Measurements from ENCODE around the gene GOLGA8B. TPM values are rescaled to one million over a fixed set of nuclear protein-coding genes. Genes with fewer than 3 reads are reported as not detected.
"Not testable (repeated sequence)": the region's sequence is repeated elsewhere in the genome, so short reads cannot be mapped to it uniquely, and the experiment has no call there.

The GOLGA8B gene
- total and polyA plus RNA-seq, 4 donors = 8.4 to 71.0 (median 22.9) TPM

DNA sequence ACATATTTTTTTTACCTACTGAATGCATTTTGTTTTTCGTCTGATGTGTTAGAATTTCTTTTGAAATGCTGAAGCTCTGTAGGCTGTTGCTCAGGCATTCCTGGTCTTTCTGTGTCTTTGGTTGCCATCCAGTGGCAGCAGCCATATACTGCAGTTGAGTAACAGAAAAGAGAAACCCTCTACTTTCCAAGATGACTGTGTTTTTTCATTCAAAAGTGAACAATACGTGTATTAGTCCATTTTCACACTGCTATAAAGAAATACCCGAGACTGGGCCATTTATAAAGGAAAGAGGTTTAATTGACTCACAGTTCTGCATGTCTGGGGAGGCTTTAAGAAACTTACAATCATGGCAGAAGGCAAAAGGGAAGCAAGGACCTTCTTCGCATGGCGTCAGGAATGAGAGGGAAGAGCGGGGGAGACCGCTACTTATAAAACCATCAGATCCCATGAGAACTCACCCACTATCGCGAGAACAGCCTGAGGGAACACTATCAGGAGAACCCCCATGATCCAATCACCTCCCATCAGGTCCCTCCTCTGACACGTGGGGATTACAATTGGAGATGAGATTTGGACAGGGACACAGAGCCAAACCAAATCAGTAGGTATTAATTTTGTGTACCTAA lies 4.7 kb upstream of the GOLGA8B start:
- peaks cover 0 to 13% (median 6%) of the 10 kb centered on the region in 4 donors for H3K4me1 ChIP-seq (ENCODE audit: control insufficient read depth in 4 of 4, insufficient read depth in 4 of 4, low read length in 3 of 4)
- no peaks in the 10 kb centered on the region for H3K27me3 ChIP-seq (ENCODE audit: control insufficient read depth in 4 of 4, insufficient read depth in 4 of 4, low read length in 3 of 4)
- WGBS = 15% methylated on average over 10 of the region's 10 CpGs
- H3K4me3 ChIP-seq (ENCODE audit: low read depth in 1 of 3, low read length in 3 of 3) = peak overlapping the region in 1 of 3 donors; percentile 32
- peak; percentile 42 for DNase-seq (ENCODE audit: low spot score)
- H3K9ac ChIP-seq (ENCODE audit: low read depth in 1 of 2, low read length in 2 of 2) = no peak overlapping the region
- no peaks in the 10 kb centered on the region for H3K9me3 ChIP-seq (ENCODE audit: control insufficient read depth in 4 of 4, low read length in 3 of 4)
- no peaks in the 10 kb centered on the region for H3K36me3 ChIP-seq (ENCODE audit: control insufficient read depth in 4 of 4, insufficient read depth in 3 of 4, low read depth in 1 of 4, low read length in 3 of 4)
- H3K27ac ChIP-seq (ENCODE audit: low read depth in 1 of 2, low read length in 2 of 2) = no peak overlapping the region
- TF ChIP-seq TAF1 (conservative IDR thresholded peaks at IDR 0.05) (peak; percentile 97), RXRA (IDR thresholded peaks at IDR 0.05) (no peak), HNF4A (conservative IDR thresholded peaks at IDR 0.05) (no peak), RAD21 (IDR thresholded peaks at IDR 0.05) (peak; percentile 94 to 95), EGR1 (IDR thresholded peaks at IDR 0.05; ENCODE audit: low read depth in 2 of 2) (no peak), HNF4G (IDR thresholded peaks at IDR 0.05) (no peak), YY1 (IDR thresholded peaks at IDR 0.05) (peak; percentile 68)
- TF ChIP-seq, protein P1, sequence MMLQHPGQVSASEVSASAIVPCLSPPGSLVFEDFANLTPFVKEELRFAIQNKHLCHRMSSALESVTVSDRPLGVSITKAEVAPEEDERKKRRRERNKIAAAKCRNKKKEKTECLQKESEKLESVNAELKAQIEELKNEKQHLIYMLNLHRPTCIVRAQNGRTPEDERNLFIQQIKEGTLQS (IDR thresholded peaks at IDR 0.05) = no peak
- TF ChIP-seq, protein P2, sequence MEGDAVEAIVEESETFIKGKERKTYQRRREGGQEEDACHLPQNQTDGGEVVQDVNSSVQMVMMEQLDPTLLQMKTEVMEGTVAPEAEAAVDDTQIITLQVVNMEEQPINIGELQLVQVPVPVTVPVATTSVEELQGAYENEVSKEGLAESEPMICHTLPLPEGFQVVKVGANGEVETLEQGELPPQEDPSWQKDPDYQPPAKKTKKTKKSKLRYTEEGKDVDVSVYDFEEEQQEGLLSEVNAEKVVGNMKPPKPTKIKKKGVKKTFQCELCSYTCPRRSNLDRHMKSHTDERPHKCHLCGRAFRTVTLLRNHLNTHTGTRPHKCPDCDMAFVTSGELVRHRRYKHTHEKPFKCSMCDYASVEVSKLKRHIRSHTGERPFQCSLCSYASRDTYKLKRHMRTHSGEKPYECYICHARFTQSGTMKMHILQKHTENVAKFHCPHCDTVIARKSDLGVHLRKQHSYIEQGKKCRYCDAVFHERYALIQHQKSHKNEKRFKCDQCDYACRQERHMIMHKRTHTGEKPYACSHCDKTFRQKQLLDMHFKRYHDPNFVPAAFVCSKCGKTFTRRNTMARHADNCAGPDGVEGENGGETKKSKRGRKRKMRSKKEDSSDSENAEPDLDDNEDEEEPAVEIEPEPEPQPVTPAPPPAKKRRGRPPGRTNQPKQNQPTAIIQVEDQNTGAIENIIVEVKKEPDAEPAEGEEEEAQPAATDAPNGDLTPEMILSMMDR (IDR thresholded peaks at IDR 0.05; ENCODE audit: low read depth, low read length, missing input control) = peak; percentile 88
- TF ChIP-seq, protein P3, sequence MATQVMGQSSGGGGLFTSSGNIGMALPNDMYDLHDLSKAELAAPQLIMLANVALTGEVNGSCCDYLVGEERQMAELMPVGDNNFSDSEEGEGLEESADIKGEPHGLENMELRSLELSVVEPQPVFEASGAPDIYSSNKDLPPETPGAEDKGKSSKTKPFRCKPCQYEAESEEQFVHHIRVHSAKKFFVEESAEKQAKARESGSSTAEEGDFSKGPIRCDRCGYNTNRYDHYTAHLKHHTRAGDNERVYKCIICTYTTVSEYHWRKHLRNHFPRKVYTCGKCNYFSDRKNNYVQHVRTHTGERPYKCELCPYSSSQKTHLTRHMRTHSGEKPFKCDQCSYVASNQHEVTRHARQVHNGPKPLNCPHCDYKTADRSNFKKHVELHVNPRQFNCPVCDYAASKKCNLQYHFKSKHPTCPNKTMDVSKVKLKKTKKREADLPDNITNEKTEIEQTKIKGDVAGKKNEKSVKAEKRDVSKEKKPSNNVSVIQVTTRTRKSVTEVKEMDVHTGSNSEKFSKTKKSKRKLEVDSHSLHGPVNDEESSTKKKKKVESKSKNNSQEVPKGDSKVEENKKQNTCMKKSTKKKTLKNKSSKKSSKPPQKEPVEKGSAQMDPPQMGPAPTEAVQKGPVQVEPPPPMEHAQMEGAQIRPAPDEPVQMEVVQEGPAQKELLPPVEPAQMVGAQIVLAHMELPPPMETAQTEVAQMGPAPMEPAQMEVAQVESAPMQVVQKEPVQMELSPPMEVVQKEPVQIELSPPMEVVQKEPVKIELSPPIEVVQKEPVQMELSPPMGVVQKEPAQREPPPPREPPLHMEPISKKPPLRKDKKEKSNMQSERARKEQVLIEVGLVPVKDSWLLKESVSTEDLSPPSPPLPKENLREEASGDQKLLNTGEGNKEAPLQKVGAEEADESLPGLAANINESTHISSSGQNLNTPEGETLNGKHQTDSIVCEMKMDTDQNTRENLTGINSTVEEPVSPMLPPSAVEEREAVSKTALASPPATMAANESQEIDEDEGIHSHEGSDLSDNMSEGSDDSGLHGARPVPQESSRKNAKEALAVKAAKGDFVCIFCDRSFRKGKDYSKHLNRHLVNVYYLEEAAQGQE (IDR thresholded peaks at IDR 0.05) = peak; percentile 47
- TF ChIP-seq, protein P4, sequence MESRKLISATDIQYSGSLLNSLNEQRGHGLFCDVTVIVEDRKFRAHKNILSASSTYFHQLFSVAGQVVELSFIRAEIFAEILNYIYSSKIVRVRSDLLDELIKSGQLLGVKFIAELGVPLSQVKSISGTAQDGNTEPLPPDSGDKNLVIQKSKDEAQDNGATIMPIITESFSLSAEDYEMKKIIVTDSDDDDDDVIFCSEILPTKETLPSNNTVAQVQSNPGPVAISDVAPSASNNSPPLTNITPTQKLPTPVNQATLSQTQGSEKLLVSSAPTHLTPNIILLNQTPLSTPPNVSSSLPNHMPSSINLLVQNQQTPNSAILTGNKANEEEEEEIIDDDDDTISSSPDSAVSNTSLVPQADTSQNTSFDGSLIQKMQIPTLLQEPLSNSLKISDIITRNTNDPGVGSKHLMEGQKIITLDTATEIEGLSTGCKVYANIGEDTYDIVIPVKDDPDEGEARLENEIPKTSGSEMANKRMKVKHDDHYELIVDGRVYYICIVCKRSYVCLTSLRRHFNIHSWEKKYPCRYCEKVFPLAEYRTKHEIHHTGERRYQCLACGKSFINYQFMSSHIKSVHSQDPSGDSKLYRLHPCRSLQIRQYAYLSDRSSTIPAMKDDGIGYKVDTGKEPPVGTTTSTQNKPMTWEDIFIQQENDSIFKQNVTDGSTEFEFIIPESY (IDR thresholded peaks at IDR 0.05) = peak; percentile 99

DNA sequence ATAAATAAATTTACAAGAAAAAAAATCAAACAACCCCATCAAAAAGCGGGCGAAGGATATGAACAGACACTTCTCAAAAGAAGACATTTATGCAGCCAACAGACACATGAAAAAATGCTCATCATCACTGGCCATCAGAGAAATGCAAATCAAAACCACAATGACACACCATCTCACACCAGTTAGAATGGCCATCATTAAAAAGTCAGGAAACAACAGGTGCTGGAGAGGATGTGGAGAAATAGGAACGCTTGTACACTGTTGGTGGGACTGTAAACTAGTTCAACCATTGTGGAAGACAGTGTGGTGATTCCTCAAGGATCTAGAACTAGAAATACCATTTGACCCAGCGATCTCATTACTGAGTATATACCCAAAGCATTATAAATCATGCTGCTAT lies 2.5 kb upstream of the GOLGA8B start:
- 91% methylated on average over 4 of the region's 4 CpGs for WGBS
- DNase-seq (ENCODE audit: low spot score); H3K9ac ChIP-seq (ENCODE audit: low read depth in 1 of 2, low read length in 2 of 2); H3K4me3 ChIP-seq (ENCODE audit: low read depth in 1 of 3, low read length in 3 of 3); H3K27me3 ChIP-seq (ENCODE audit: control insufficient read depth in 4 of 4, insufficient read depth in 4 of 4, low read length in 3 of 4); H3K27ac ChIP-seq (ENCODE audit: low read depth in 1 of 2, low read length in 2 of 2); H3K9me3 ChIP-seq (ENCODE audit: control insufficient read depth in 4 of 4, low read length in 3 of 4); H3K36me3 ChIP-seq (ENCODE audit: control insufficient read depth in 4 of 4, insufficient read depth in 3 of 4, low read depth in 1 of 4, low read length in 3 of 4): not testable (repeated sequence)
- H3K4me1 ChIP-seq (ENCODE audit: control insufficient read depth in 4 of 4, insufficient read depth in 4 of 4, low read length in 3 of 4) = peaks cover 2 to 26% (median 18%) of the 10 kb centered on the region in 4 donors

All from liver (tissue), 9 donors.